H9 (cell line): Measurements from ENCODE around the gene NRM. TPM values are rescaled to one million over a fixed set of nuclear protein-coding genes. Genes with fewer than 3 reads are reported as not detected.

Experiments used
- DNase-seq: peaks from one replicate; pipeline ENCODE4 v3.0.0-alpha.2; 2017
- H2AFZ ChIP-seq: one replicate; pipeline ENCODE4 v1.6.1; 2013; ENCODE audit warnings: mild to moderate bottlenecking, low read length, control low read depth, moderate library complexity
- H2AK5ac ChIP-seq: 2 replicates; pipeline ENCODE4 v1.6.1; 2013; ENCODE audit warnings: low read length, control low read depth, mixed read lengths; ENCODE audit not compliant: insufficient read length
- H2BK120ac ChIP-seq: one replicate; pipeline ENCODE4 v1.6.1; 2013; ENCODE audit warnings: low read depth, mild to moderate bottlenecking, low read length, control low read depth, inconsistent platforms; ENCODE audit not compliant: poor library complexity, severe bottlenecking
- H2BK12ac ChIP-seq: 2 replicates; pipeline ENCODE4 v1.6.1; 2013; ENCODE audit warnings: low read length, control low read depth, mixed read lengths, low read depth; ENCODE audit not compliant: insufficient read length
- H2BK15ac ChIP-seq: 2 replicates; pipeline ENCODE4 v1.6.1; 2013; ENCODE audit warnings: low read depth, low read length, control low read depth
- H2BK20ac ChIP-seq: one replicate; pipeline ENCODE4 v1.6.1; 2013; ENCODE audit warnings: low read depth, mild to moderate bottlenecking, low read length, control low read depth, inconsistent platforms; ENCODE audit not compliant: poor library complexity, severe bottlenecking
- H2BK5ac ChIP-seq: 2 replicates; pipeline ENCODE4 v1.6.1; 2013; ENCODE audit warnings: low read length, control low read depth, mixed read lengths; ENCODE audit not compliant: insufficient read length
- H3K14ac ChIP-seq: 2 replicates; pipeline ENCODE4 v1.6.1; 2013; ENCODE audit warnings: low read length, control low read depth; ENCODE audit not compliant: insufficient read depth
- H3K18ac ChIP-seq: 2 replicates; pipeline ENCODE4 v1.6.1; 2013; ENCODE audit warnings: low read depth, mild to moderate bottlenecking, mixed read lengths, low read length, control low read depth; ENCODE audit not compliant: insufficient read length
- H3K23ac ChIP-seq: 2 replicates; pipeline ENCODE4 v1.6.1; 2013; ENCODE audit warnings: low read length, control low read depth, mixed read lengths, low read depth; ENCODE audit not compliant: insufficient read length
- H3K23me2 ChIP-seq: 2 replicates; pipeline ENCODE4 v1.6.1; 2013; ENCODE audit warnings: low read depth, mild to moderate bottlenecking, mixed read lengths, low read length, control low read depth; ENCODE audit not compliant: insufficient read length, poor library complexity, severe bottlenecking
- H3K27ac ChIP-seq: 2 replicates; pipeline ENCODE4 v1.5.1; 2013; ENCODE audit warnings: low read length, control low read depth, mixed read lengths, low read depth; ENCODE audit not compliant: insufficient read length
- H3K27me3 ChIP-seq: 2 replicates; pipeline ENCODE4 v1.6.1; 2013; ENCODE audit warnings: low read length, control low read depth, inconsistent platforms; ENCODE audit not compliant: insufficient read depth
- H3K4ac ChIP-seq: 2 replicates; pipeline ENCODE4 v1.6.1; 2013; ENCODE audit warnings: low read depth, mild to moderate bottlenecking, control low read depth, inconsistent platforms, low read length, moderate library complexity
- H3K4me1 ChIP-seq: 2 replicates; pipeline ENCODE4 v1.6.1; 2013; ENCODE audit warnings: low read length, control low read depth, inconsistent platforms; ENCODE audit not compliant: insufficient read depth
- H3K4me2 ChIP-seq: 2 replicates; pipeline ENCODE4 v1.6.1; 2013; ENCODE audit warnings: low read length, control low read depth, mixed read lengths; ENCODE audit not compliant: insufficient read length, insufficient read depth
- H3K56ac ChIP-seq: 2 replicates; pipeline ENCODE4 v1.6.1; 2013; ENCODE audit warnings: low read depth, mild to moderate bottlenecking, mixed read lengths, low read length, control low read depth; ENCODE audit not compliant: insufficient read length
- H3K79me1 ChIP-seq: 2 replicates; pipeline ENCODE4 v1.6.1; 2013; ENCODE audit warnings: low read depth, mild to moderate bottlenecking, moderate library complexity, low read length, control low read depth, inconsistent platforms; ENCODE audit not compliant: insufficient read depth, poor library complexity, severe bottlenecking
- H3K79me2 ChIP-seq: 2 replicates; pipeline ENCODE4 v1.6.1; 2013; ENCODE audit warnings: low read length, control low read depth, inconsistent platforms; ENCODE audit not compliant: insufficient read depth
- H3K9ac ChIP-seq: 2 replicates; pipeline ENCODE4 v1.6.1; 2013; ENCODE audit warnings: low read length, control low read depth, mixed read lengths; ENCODE audit not compliant: insufficient read length; ENCODE audit errors: extremely low read depth
- H3K9me3 ChIP-seq: one replicate; pipeline ENCODE4 v1.6.1; 2013; ENCODE audit warnings: low read depth, low read length, inconsistent platforms; ENCODE audit not compliant: control insufficient read depth
- H3T11ph ChIP-seq: one replicate; pipeline ENCODE4 v1.6.1; 2013; ENCODE audit warnings: mild to moderate bottlenecking, low read length, control low read depth, inconsistent platforms
- H4K20me1 ChIP-seq: one replicate; pipeline ENCODE4 v1.6.1; 2013; ENCODE audit not compliant: control insufficient read depth, insufficient read length, insufficient read depth
- H4K5ac ChIP-seq: 2 replicates; pipeline ENCODE4 v1.6.1; 2013; ENCODE audit warnings: low read depth, mild to moderate bottlenecking, mixed read lengths, low read length, control low read depth; ENCODE audit not compliant: insufficient read length
- H4K8ac ChIP-seq: replicated peaks from 2 replicates; pipeline ENCODE4 v1.6.1; 2013; ENCODE audit warnings: low read length, control low read depth, mixed read lengths, low read depth; ENCODE audit not compliant: insufficient read length
- H4K91ac ChIP-seq: 2 replicates; pipeline ENCODE4 v1.6.1; 2013; ENCODE audit warnings: low read depth, mild to moderate bottlenecking, moderate library complexity, mixed read lengths, low read length, control low read depth; ENCODE audit not compliant: insufficient read length
- H3K27ac Mint-ChIP-seq, 3 experiments: 2 replicates in 2 of 3; 3 replicates in 1 of 3; pipeline ENCODE4 v1.8.0; 2020 to 2021; ENCODE audit warnings: mixed read lengths in 3 of 3, mild to moderate bottlenecking in 1 of 3, moderate library complexity in 1 of 3
- H3K27me3 Mint-ChIP-seq: 2 replicates; pipeline ENCODE4 v1.8.0; 2021; ENCODE audit warnings: low read depth, mild to moderate bottlenecking, moderate library complexity, mixed read lengths
- H3K36me3 Mint-ChIP-seq, 3 experiments: 2 replicates in 2 of 3; 3 replicates in 1 of 3; pipeline ENCODE4 v1.8.0; 2020 to 2021; ENCODE audit warnings: low read depth in 3 of 3, mixed read lengths in 3 of 3; ENCODE audit not compliant: insufficient read depth in 1 of 3
- H3K4me1 Mint-ChIP-seq, 2 experiments: 2 replicates each; pipeline ENCODE4 v1.8.0; 2020; ENCODE audit warnings: mixed read lengths in 2 of 2
- H3K4me3 Mint-ChIP-seq, 2 experiments: 2 replicates in 1 of 2; 3 replicates in 1 of 2; pipeline ENCODE4 v1.8.0; 2020 to 2021; ENCODE audit warnings: mild to moderate bottlenecking in 2 of 2, mixed read lengths in 2 of 2, moderate library complexity in 1 of 2
- H3K9me3 Mint-ChIP-seq, 2 experiments: 2 replicates in 1 of 2; 3 replicates in 1 of 2; pipeline ENCODE4 v1.8.0; 2020; ENCODE audit warnings: mild to moderate bottlenecking in 2 of 2, mixed read lengths in 2 of 2, moderate library complexity in 1 of 2
- WGBS: extraction: QIAGEN DNeasy Blood & Tissue Kit; methylation state at CpG from one replicate; pipeline ENCODE4 v1.1.7; 2013; ENCODE audit warnings: missing lambda C conversion rate, low lambda C conversion rate, mixed read lengths; ENCODE audit not compliant: insufficient read length; ENCODE audit errors: extremely low coverage; 5-methylcytosine and 5-hydroxymethylcytosine counted together
- total RNA-seq: library from RNA; stranded (reverse); gene quantifications from 2 replicates; pipeline ENCODE4 v1.2.1, GENCODE V29; 2021
- TF ChIP-seq, protein P1 (sequence below): fragments of 200-600 bp; sonication (generic); conservative IDR thresholded peaks from 3 replicates; pipeline ENCODE4 v1.8.0; 2021; ENCODE audit warnings: antibody characterized with exemption, mild to moderate bottlenecking

Gene NRM
- total RNA-seq, 1 experiment from 2014 or later = 36.5 TPM

DNA sequence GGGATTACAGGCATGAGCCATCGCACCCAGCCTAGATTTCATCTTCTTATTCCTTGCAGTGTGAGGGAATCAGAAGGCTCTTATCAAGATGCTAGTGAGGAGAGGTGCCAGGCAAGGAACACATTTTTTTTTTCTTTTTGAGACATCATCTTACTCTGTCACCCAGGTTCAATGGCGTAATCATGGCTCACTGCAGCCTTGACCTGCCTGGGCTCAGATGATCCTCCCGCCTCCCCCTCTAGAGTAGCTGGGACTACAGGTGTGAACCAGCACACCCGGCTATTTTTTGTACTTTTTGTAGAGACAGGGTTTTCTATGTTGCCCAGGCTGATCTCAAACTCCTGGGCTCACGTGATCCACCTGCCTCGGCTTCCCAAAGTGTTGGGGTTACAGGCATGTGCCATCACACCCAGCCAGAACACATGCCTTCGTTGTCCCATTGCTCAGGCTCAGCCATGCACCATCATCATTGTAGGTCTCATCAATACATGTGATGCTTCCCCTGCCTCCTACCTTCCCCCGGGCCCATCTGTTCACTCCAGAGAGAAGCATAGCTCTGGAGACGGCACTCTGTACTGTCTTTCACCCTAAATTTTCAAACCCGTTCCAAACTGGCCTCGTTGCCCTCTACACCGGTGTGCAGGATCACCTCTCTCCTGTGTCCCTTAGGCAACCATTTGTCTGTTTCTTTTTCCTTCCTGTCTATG is 41.6 kb upstream of the NRM start:
- Histone ChIP-seq H3K9ac (no peak overlapping the region), H2BK15ac (no peak overlapping the region), H2BK12ac (no peak overlapping the region), H3K14ac (no peak overlapping the region), H3K56ac (no peak overlapping the region), H4K5ac (no peak overlapping the region), H2AFZ (no peak overlapping the region), H4K8ac (no peak overlapping the region), H4K91ac (no peak overlapping the region), H3K79me2 (no peaks in the 10 kb centered on the region), H3K27ac (no peak overlapping the region), H3K9me3 (no peaks in the 10 kb centered on the region), H3K23me2 (no peaks in the 10 kb centered on the region), H3K27me3 (no peaks in the 10 kb centered on the region), H3T11ph (no peak overlapping the region), H2BK20ac (no peak overlapping the region), H3K4me1 (no peaks in the 10 kb centered on the region), H2BK120ac (no peak overlapping the region), H3K4me2 (no peak overlapping the region), H3K4ac (no peak overlapping the region), H4K20me1 (no peaks in the 10 kb centered on the region), H2AK5ac (no peak overlapping the region), H2BK5ac (no peak overlapping the region), H3K23ac (no peak overlapping the region), H3K18ac (no peak overlapping the region), H3K79me1 (no peaks in the 10 kb centered on the region)
- Mint-ChIP-seq H3K36me3 (peaks cover 31 to 83% (median 60%) of the 10 kb centered on the region in 3 experiments), H3K27me3 (no peaks in the 10 kb centered on the region), H3K4me3 (no peak overlapping the region), H3K27ac (peak overlapping the region in 2 of 3 experiments; percentile 10 to 40; a peak in 1 of 7 replicates), H3K9me3 (no peaks in the 10 kb centered on the region), H3K4me1 (peaks cover 2% of the 10 kb centered on the region in 2 experiments; a peak in 1 of 4 replicates)
- no CpG with 5 or more reads among the region's 12 CpGs for WGBS
- DNase-seq = no peak
- TF ChIP-seq, protein P1, sequence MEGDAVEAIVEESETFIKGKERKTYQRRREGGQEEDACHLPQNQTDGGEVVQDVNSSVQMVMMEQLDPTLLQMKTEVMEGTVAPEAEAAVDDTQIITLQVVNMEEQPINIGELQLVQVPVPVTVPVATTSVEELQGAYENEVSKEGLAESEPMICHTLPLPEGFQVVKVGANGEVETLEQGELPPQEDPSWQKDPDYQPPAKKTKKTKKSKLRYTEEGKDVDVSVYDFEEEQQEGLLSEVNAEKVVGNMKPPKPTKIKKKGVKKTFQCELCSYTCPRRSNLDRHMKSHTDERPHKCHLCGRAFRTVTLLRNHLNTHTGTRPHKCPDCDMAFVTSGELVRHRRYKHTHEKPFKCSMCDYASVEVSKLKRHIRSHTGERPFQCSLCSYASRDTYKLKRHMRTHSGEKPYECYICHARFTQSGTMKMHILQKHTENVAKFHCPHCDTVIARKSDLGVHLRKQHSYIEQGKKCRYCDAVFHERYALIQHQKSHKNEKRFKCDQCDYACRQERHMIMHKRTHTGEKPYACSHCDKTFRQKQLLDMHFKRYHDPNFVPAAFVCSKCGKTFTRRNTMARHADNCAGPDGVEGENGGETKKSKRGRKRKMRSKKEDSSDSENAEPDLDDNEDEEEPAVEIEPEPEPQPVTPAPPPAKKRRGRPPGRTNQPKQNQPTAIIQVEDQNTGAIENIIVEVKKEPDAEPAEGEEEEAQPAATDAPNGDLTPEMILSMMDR = no peak
